Ishikawa (cell line): ENCODE results near the gene WEE1.

ENCODE experiments used
- CREB1 ChIP-seq: IDR thresholded peaks from 2 replicates; pipeline ENCODE4 v1.6.1; 2012; ENCODE audit warnings: low read depth
- TCF12 ChIP-seq: IDR thresholded peaks from 2 replicates; pipeline ENCODE4 v1.6.1; 2012; ENCODE audit warnings: low read depth
- TEAD4 ChIP-seq: IDR thresholded peaks from 2 replicates; pipeline ENCODE4 v1.6.1; 2012
- YY1 ChIP-seq: IDR thresholded peaks from 2 replicates; pipeline ENCODE4 v1.6.1; 2012; ENCODE audit warnings: low read depth

DNA sequence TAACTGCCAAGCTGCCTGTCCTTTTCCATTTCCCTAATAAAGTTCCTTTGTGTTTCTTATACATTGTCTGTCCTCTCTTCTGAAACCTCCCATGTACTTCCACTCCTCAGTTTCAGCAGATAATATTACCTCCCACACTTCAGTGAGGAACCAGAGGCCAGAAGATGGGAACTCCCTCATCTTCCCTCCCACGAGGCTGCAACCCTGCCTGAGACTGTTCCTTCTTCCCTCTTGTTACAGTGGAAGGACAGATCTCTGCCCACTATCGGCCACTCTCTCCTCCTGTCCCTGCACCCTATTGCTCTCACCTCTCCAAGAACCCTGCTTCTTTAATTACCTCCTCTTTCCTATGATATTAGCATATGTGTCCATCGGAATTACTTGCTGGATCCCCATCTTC, 52.3 kb downstream of the WEE1 start:
- TF ChIP-seq TEAD4 (no peak), YY1 (no peak), TCF12 (no peak), CREB1 (no peak)
